Upper lobe of left lung (tissue), 6 donors: ENCODE measurements around the gene MDN1. TPM values are rescaled to one million over a fixed set of nuclear protein-coding genes. Genes with fewer than 3 reads are reported as not detected.

Experiments used
- ATAC-seq, 2 donors: fragments of 200-7000 bp; cut with Tn5 transposase; one replicate each; pipeline ENCODE4 v1.9.1; 2022; ENCODE audit warnings: mild to moderate bottlenecking in 2 of 2, moderate library complexity in 2 of 2; ENCODE audit not compliant: low FRiP score in 2 of 2
- DNase-seq, 2 donors: peaks; one replicate each; pipeline ENCODE4 v3.0.0-alpha.2; 2019 to 2020
- H3K27ac ChIP-seq, 4 donors: fragments of 200-600 bp; sonication (generic); one replicate each; pipeline ENCODE4 v1.5.1; 2016 to 2019
- H3K27me3 ChIP-seq, 4 donors: fragments of 200-600 bp; sonication (generic); one replicate each; pipeline ENCODE4 v1.5.1; 2017 to 2019
- H3K36me3 ChIP-seq, 4 donors: fragments of 200-600 bp; sonication (generic); one replicate each; pipeline ENCODE4 v1.5.1; 2016 to 2019
- H3K4me1 ChIP-seq, 4 donors: fragments of 200-600 bp; sonication (generic); one replicate each; pipeline ENCODE4 v1.5.1; 2018 to 2019
- H3K4me3 ChIP-seq, 4 donors: fragments of 200-600 bp; sonication (generic); one replicate each; pipeline ENCODE4 v1.5.1; 2017 to 2019; ENCODE audit warnings: mild to moderate bottlenecking in 2 of 4, moderate library complexity in 1 of 4
- H3K9me3 ChIP-seq, 4 donors: fragments of 200-600 bp; sonication (generic); one replicate each; pipeline ENCODE4 v1.5.1; 2018 to 2019
- CTCF ChIP-seq, 6 experiments: fragments of 450-650 bp in 4 of 6; fragments of 200-600 bp in 2 of 6; sonication (generic) in 2 of 6; IDR thresholded peaks; one replicate each; pipeline ENCODE4 v1.5.1; 2016 to 2019; ENCODE audit warnings: antibody characterized with exemption in 6 of 6
- EP300 ChIP-seq, 4 donors: sonication (generic); formaldehyde crosslinking; IDR thresholded peaks; one replicate each; pipeline ENCODE4 v1.5.1; 2017; ENCODE audit warnings: antibody characterized with exemption in 4 of 4, control low read depth in 2 of 4
- POLR2A ChIP-seq, 4 donors: fragments of 450-650 bp; IDR thresholded peaks; one replicate each; pipeline ENCODE4 v1.5.1; 2016 to 2017; ENCODE audit warnings: antibody characterized with exemption in 4 of 4, mild to moderate bottlenecking in 2 of 4
- POLR2AphosphoS5 ChIP-seq, 2 donors: sonication (generic); formaldehyde crosslinking; IDR thresholded peaks; one replicate each; pipeline ENCODE4 v1.5.1; 2017; ENCODE audit warnings: antibody characterized with exemption in 2 of 2
- WGBS, 2 donors: methylation state at CpG; one replicate each; pipeline ENCODE4 v1.1.5; 2017 to 2018; 5-methylcytosine and 5-hydroxymethylcytosine counted together
- total RNA-seq, 6 donors: library from RNA; depleted of rRNA in 4 of 6; stranded (reverse); fragments of >200 nt in 4 of 6; gene quantifications; one replicate each; pipeline versions ENCODE4 v1.1.0 to v1.2.1, GENCODE V29; 2016 to 2021
- donor health status: DM: no; HTN: no; CAD: no; lungs with moderate emphysema.
- donor health status: DM: no; HTN: yes; CAD: no; lungs with severe emphysema.

MDN1 gene
- total RNA-seq, 6 donors from 2014 or later, result 23.4 to 44.1 (median 29.6) TPM

DNA sequence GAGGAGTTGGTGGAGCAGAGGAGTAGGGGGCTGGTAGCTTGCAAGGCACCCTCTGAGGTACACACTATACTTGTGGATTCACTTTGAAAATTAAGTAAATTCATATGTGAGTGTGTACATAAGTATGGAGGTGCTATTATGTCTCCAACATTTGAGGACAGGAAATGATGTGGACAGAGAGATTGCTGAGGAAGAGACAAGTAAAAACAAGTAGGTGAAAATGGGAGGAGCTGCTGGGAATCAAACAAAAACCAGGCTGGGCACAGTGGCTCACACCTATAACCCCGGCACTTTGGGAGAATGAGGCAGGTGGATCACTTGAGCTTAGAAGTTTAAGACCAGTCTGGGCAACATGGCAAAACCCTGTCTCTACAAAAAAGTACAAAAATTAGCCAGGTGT, 111.8 kb downstream of the MDN1 start:
- no peak for TF ChIP-seq POLR2AphosphoS5 (IDR thresholded peaks at IDR 0.05)
- TF ChIP-seq CTCF (IDR thresholded peaks at IDR 0.05), result no peak
- no peak for TF ChIP-seq EP300 (IDR thresholded peaks at IDR 0.05)
- no peak for TF ChIP-seq POLR2A (IDR thresholded peaks at IDR 0.05)
- ATAC-seq (no peak), DNase-seq (no peak)
- WGBS, 2 donors, result 100% methylated on average over 1 of the region's 1 CpG
- Histone ChIP-seq H3K9me3 (no peaks in the 10 kb centered on the region), H3K27me3 (no peaks in the 10 kb centered on the region), H3K4me1 (no peaks in the 10 kb centered on the region), H3K4me3 (no peak overlapping the region), H3K36me3 (peaks cover 0 to 97% (median 40%) of the 10 kb centered on the region in 4 donors), H3K27ac (no peak overlapping the region)

DNA sequence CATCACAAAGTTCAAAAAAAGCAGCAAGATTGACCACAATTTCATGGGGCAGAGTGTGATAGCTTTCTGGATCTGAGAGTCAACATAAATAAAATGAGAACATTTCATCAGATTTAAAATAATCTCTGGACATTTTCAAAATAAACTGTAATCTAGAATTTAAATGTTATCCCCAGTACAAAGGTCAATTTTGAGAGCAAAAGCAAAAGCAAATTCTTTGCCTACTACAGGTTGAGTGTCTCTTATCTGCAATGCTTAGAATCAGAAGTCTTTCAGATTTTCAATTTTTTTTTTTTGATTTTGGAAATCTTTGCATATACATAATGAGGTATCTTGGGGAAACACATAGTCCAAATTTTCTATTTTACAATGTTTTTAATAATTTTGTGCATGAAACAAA, 113.5 kb downstream of the MDN1 start:
- Histone ChIP-seq H3K4me3 (no peak overlapping the region), H3K27ac (no peak overlapping the region), H3K4me1 (no peaks in the 10 kb centered on the region), H3K27me3 (no peaks in the 10 kb centered on the region), H3K36me3 (peaks cover 2 to 95% (median 36%) of the 10 kb centered on the region in 4 donors), H3K9me3 (no peaks in the 10 kb centered on the region)
- TF ChIP-seq CTCF (IDR thresholded peaks at IDR 0.05) (no peak), EP300 (IDR thresholded peaks at IDR 0.05) (no peak), POLR2AphosphoS5 (IDR thresholded peaks at IDR 0.05) (no peak), POLR2A (IDR thresholded peaks at IDR 0.05) (no peak)
- ATAC-seq (no peak), DNase-seq (no peak)

DNA sequence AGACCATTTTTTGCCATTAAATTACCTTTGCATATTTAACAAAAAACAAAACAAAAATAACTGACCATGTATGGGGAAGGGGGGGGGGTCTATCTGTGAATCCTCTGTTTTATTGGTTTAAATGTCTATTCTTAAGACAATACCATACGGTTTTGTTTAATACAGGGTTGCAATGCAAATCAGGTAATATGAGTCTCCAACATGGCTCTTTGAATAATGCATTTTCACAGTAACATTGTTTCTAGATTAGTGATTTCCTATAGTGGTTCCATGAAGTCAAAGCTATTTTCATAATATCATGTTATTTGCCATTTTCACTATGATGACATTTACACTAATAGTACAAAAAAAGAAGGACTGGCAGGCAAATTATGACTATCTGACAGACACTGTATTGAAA, 116.3 kb downstream of the MDN1 start:
- peaks cover 2 to 95% (median 43%) of the 10 kb centered on the region in 4 donors for H3K36me3 ChIP-seq
- H3K27me3 ChIP-seq, result no peaks in the 10 kb centered on the region
- H3K4me1 ChIP-seq, result no peaks in the 10 kb centered on the region
- H3K4me3 ChIP-seq, result no peak overlapping the region
- ATAC-seq (no peak), DNase-seq (no peak)
- no peak overlapping the region for H3K27ac ChIP-seq
- H3K9me3 ChIP-seq, result no peaks in the 10 kb centered on the region
- WGBS, 2 donors, result 90 to 97% methylated on average over 1 of the region's 1 CpG
- TF ChIP-seq POLR2AphosphoS5 (IDR thresholded peaks at IDR 0.05), result no peak
- TF ChIP-seq CTCF (IDR thresholded peaks at IDR 0.05), result no peak
- no peak for TF ChIP-seq EP300 (IDR thresholded peaks at IDR 0.05)
- no peak for TF ChIP-seq POLR2A (IDR thresholded peaks at IDR 0.05)

GRCh38 chr6:89702349-89702748, 117.2 kb downstream of the MDN1 start:
- peaks cover 2 to 92% (median 34%) of the 10 kb centered on the region in 4 donors for H3K36me3 ChIP-seq
- no peaks in the 10 kb centered on the region for H3K27me3 ChIP-seq
- no peaks in the 10 kb centered on the region for H3K9me3 ChIP-seq
- no peak overlapping the region for H3K27ac ChIP-seq
- ATAC-seq, result no peak
- no peak for DNase-seq
- no peaks in the 10 kb centered on the region for H3K4me1 ChIP-seq
- H3K4me3 ChIP-seq, result no peak overlapping the region
- WGBS, 2 donors, result 93 to 99% methylated on average over 3 of the region's 3 CpGs
- no peak for TF ChIP-seq CTCF (IDR thresholded peaks at IDR 0.05)
- TF ChIP-seq POLR2A (IDR thresholded peaks at IDR 0.05), result no peak
- no peak for TF ChIP-seq POLR2AphosphoS5 (IDR thresholded peaks at IDR 0.05)
- TF ChIP-seq EP300 (IDR thresholded peaks at IDR 0.05), result no peak

DNA sequence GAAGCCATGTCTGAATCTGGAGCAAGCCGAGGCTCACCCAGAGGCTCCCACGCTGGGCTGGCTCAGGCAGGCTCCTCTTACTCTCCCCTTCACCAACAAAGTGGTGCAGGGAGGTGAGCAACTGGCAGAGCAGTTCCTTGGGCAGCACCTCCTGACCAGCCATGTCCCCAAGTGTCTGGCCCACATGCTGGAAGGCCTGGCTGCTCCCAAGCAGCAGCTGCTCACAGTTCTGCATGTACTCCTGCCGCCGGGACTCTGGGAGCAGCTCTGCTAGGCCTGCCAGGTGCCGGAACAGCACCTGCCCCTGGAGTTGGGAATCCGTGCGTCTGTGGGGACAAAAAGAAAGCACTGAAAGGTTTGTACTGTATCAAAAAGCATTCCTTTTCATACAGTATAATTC, 123.9 kb downstream of the MDN1 start:
- Histone ChIP-seq H3K4me1 (no peaks in the 10 kb centered on the region), H3K9me3 (no peaks in the 10 kb centered on the region), H3K27ac (no peak overlapping the region), H3K4me3 (no peak overlapping the region), H3K36me3 (peaks cover 5 to 92% (median 66%) of the 10 kb centered on the region in 4 donors), H3K27me3 (no peaks in the 10 kb centered on the region)
- WGBS, 2 donors, result 94 to 100% methylated on average over 7 of the region's 7 CpGs
- ATAC-seq (no peak), DNase-seq (no peak)
- TF ChIP-seq POLR2A (IDR thresholded peaks at IDR 0.05) (no peak), EP300 (IDR thresholded peaks at IDR 0.05) (no peak), CTCF (IDR thresholded peaks at IDR 0.05) (no peak)
